Stimulated activated CD8-positive, alpha-beta memory T cell treated with anti-CD3 and anti-CD28 coated beads, Interleukin-7, amount 100 ng/mL, for 4 hours (primary cell): Measurements from ENCODE around the gene TMA7.
"Not testable (repeated sequence)": the region's sequence is repeated elsewhere in the genome, so short reads cannot be mapped to it uniquely, and the experiment has no call there.

ENCODE experiments used
- DNase-seq, 2 donors: peaks; one replicate each; pipeline ENCODE4 v3.0.0-alpha.2; 2020; ENCODE audit warnings: low read depth in 2 of 2

Gene TMA7

GRCh38 chr3:48439820-48440589 is at the start of gene TMA7, which contains the start of gene CCDC51:
Gene TMA7 (plus strand): TSS chr3:48440257. CDS start chr3:48440297, 40 bp downstream.
Gene CCDC51 (minus strand): TSS chr3:48440119. CDS start chr3:48435128, 4,991 bp downstream.
- DNase-seq, result peak; percentile 97 to 98

- DNase-seq, result no peak
Observed at GRCh38 chr3:48394391-48394790, 45.7 kb upstream of the TMA7 start.

- no peak for DNase-seq
Observed at GRCh38 chr3:48395714-48396113, 44.3 kb upstream of the TMA7 start.

GRCh38 chr3:48397767-48398681 is 42.0 kb upstream of the TMA7 start:
- no peak for DNase-seq

GRCh38 chr3:48398701-48399386 is 41.2 kb upstream of the TMA7 start:
- no peak for DNase-seq

- no peak for DNase-seq
Observed at GRCh38 chr3:48399387-48400172, 40.5 kb upstream of the TMA7 start.

GRCh38 chr3:48400824-48401433 is 39.1 kb upstream of the TMA7 start:
- DNase-seq, result peak; percentile 32 to 44

GRCh38 chr3:48401434-48401901 is 38.6 kb upstream of the TMA7 start:
- not testable (repeated sequence) for DNase-seq

- no peak for DNase-seq
Observed at GRCh38 chr3:48402281-48402732, 37.8 kb upstream of the TMA7 start.

- no peak for DNase-seq
Observed at GRCh38 chr3:48402907-48403306, 37.1 kb upstream of the TMA7 start.

GRCh38 chr3:48403533-48404439 is 36.3 kb upstream of the TMA7 start:
- no peak for DNase-seq

- DNase-seq, result no peak
Observed at GRCh38 chr3:48404440-48405342, 35.4 kb upstream of the TMA7 start.

GRCh38 chr3:48405343-48405881 is 34.6 kb upstream of the TMA7 start:
- DNase-seq, result no peak

GRCh38 chr3:48405971-48406370 is 34.1 kb upstream of the TMA7 start:
- no peak for DNase-seq

GRCh38 chr3:48406443-48407431 is 33.3 kb upstream of the TMA7 start:
- DNase-seq, result no peak

- DNase-seq, result no peak
Observed at GRCh38 chr3:48407542-48408099, 32.4 kb upstream of the TMA7 start.
